Activated T-cell treated with anti-CD3 and anti-CD28 coated beads, Interleukin-2, amount 50 U/mL, for 48 hours (primary cell): ENCODE measurements around the gene TUBB4B.

Experiments
- DNase-seq, 2 experiments: peaks; one replicate each; pipeline ENCODE4 v3.0.0-alpha.2; 2020

Gene TUBB4B

GRCh38 chr9:137273095-137273490, 32.0 kb downstream of the TUBB4B start:
- DNase-seq: no peak

GRCh38 chr9:137273611-137274320, 32.7 kb downstream of the TUBB4B start:
- DNase-seq: no peak

- DNase-seq: no peak
These were observed 34.1 kb downstream of the TUBB4B start for GRCh38 chr9:137275203-137275587.

GRCh38 chr9:137275588-137276472, 34.7 kb downstream of the TUBB4B start:
- DNase-seq: peak in 1 of 2 experiments; percentile 26

- peak in 1 of 2 experiments; percentile 25 for DNase-seq
These were observed 35.6 kb downstream of the TUBB4B start for GRCh38 chr9:137276473-137277328.

- peak; percentile 65 to 72 for DNase-seq
These were observed 36.4 kb downstream of the TUBB4B start, which contains the start of gene TOR4A for GRCh38 chr9:137277329-137278041. Gene TOR4A (plus strand): TSS chr9:137277726. CDS start chr9:137278690, 964 bp downstream.

- no peak for DNase-seq
These were observed 37.1 kb downstream of the TUBB4B start for GRCh38 chr9:137278061-137278701.

GRCh38 chr9:137278721-137279711, 37.9 kb downstream of the TUBB4B start:
- no peak for DNase-seq

GRCh38 chr9:137279741-137280473, 38.8 kb downstream of the TUBB4B start:
- DNase-seq: no peak

GRCh38 chr9:137280474-137281344, 39.6 kb downstream of the TUBB4B start:
- DNase-seq: no peak

GRCh38 chr9:137281345-137282116, 40.4 kb downstream of the TUBB4B start:
- no peak for DNase-seq

GRCh38 chr9:137286975-137287383, 45.9 kb downstream of the TUBB4B start:
- DNase-seq: peak in 1 of 2 experiments; percentile 57

GRCh38 chr9:137293094-137293481, 52.0 kb downstream of the TUBB4B start:
- no peak for DNase-seq
